ENCODE measurements around the gene RAPGEF6.
"Not testable (repeated sequence)": the region's sequence is repeated elsewhere in the genome, so short reads cannot be mapped to it uniquely, and the experiment has no call there.

The RAPGEF6 gene

GRCh38 chr5:131630963-131631350 lies 4.1 kb downstream of the RAPGEF6 start:
- no peak for TF ChIP-seq CTCF (conservative IDR thresholded peaks at IDR 0.05)
- peak overlapping the region; percentile 99 for H3K27ac ChIP-seq

- TF ChIP-seq CTCF (conservative IDR thresholded peaks at IDR 0.05): no peak
- H3K27ac ChIP-seq: peak overlapping the region; percentile 99
These were observed 4.6 kb downstream of the RAPGEF6 start for GRCh38 chr5:131630208-131630962.

DNA sequence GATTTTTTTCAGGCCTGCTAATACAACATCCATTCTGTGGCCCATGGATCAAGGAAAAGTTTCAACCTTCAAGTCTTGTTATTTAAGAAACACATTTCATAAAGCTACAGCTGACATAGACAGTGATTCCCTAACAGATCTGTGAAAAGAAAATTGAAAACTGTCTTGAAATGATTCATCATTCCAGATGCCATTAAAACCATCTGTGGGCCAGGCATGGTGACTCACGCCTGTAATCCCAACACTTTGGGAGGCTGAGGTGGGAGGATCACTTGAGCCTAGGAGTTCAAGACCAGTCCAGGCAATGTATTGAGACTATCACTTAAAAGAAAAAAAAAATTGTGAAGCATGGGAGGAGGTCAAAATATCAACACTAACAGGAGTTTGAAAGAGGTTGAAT lies 6.0 kb downstream of the RAPGEF6 start:
- TF ChIP-seq CTCF (conservative IDR thresholded peaks at IDR 0.05): no peak
- peak overlapping the region; percentile 99; the same call in 1 of the 2 replicates for H3K27ac ChIP-seq

DNA sequence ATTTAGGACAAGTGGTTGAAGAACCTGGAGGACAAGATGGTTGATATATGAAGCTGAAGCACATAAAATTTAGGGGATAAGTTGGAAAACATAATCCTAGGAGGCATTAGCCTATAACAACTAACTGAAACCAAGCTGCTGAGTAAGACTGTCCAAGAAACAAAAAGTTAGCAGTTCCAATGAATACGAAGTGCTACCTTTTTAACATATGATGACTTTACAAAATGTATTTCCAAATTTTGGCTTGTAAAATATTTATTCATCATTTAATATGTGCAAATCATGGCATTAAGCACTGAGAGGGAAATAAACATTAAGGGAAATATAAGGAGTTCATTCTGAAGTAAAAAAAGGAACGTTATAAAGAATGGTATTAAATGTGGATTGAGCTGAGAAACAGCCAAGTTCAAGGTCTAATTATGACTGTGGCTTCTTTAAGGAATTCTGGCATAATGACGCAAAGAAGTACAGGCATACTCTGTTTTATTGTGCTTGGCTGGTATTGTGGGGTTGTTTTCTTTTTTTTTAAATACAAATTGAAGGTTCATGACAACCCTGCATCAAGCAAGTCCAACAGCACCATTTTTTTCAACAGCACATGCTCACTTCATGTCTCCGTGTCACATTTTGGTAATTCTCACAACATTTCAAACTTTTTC lies 7.7 kb downstream of the RAPGEF6 start:
- no peak for TF ChIP-seq CTCF (conservative IDR thresholded peaks at IDR 0.05)
- H3K27ac ChIP-seq: no peak overlapping the region

DNA sequence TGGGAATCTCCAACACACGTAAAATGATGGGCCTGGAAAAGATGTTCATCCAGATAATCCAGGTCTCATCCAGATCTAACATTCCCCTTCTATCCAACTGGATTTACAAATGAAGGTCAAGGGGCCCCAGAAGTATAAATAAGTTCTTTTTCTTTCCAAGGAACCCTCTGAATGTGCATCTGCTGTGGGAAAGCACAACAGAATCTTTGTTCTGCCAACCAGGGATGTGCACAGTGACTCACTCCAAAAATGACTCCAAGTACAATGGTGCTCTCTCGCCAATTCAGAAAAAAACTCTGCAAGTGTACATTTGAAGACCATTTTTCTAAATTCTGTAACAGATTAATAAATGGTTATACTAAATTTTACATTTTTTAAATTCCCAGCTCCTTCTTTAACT lies 12.4 kb downstream of the RAPGEF6 start:
- no peak for TF ChIP-seq CTCF (conservative IDR thresholded peaks at IDR 0.05)
- H3K27ac ChIP-seq: no peak overlapping the region

DNA sequence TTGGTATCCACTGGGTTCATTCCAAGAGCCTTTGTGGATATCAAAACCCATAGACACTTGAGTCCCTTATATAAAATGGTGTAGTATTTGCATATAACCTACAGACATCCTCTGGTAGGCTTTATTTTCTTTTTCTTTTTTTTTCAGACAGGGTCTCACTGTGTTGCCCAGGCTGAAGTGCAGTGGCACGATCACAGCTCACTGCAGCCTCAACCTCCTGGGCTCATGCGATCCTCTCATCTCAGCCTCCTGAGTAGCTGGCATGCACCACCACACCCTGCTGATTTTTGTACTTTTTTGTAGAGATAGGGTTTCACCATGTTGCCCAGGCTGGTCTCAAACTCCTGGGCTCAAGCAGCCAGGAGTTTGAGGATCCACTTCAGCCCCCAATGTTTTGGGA lies 13.9 kb downstream of the RAPGEF6 start:
- not testable (repeated sequence) for H3K27ac ChIP-seq

GRCh38 chr5:131619102-131619501 lies 15.9 kb downstream of the RAPGEF6 start:
- TF ChIP-seq CTCF (conservative IDR thresholded peaks at IDR 0.05): no peak
- no peak overlapping the region for H3K27ac ChIP-seq
